ENCODE results near the gene SOWAHA.

Gene SOWAHA

DNA sequence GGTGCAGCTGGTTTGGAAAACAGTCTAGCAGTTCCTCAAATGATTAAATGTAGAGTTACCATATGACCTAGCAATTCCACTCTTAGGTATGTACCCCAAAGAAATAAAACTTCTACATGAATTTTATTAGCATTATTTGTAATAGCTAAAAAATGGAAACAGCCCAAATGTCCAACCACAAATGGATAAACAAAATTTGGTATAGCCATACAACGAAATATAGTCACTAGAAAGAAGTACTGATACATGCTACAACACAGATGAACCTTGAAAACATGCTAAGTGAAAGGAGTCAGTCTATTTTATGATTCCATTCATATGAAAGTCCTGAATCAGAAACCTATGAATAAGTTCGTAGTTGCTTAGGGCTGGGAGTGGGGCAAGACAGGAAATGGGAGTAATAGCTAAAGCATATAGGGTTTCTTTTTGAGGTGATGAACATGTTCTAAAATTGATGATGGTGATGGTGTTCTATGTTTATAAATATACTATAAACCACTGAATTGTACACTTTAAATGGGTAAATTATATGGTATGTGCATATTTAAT, 46.9 kb downstream of the SOWAHA start:
- DNase-seq: no peak

GRCh38 chr5:132860742-132861141, 47.6 kb downstream of the SOWAHA start:
- no peak for DNase-seq

- DNase-seq: no peak
Observed at GRCh38 chr5:132865668-132866341, 52.7 kb downstream of the SOWAHA start.
